Measurements from ENCODE around the gene USO1. TPM values are rescaled to one million over a fixed set of nuclear protein-coding genes. Genes with fewer than 3 reads are reported as not detected.
"Not testable (repeated sequence)": the region's sequence is repeated elsewhere in the genome, so short reads cannot be mapped to it uniquely, and the experiment has no call there.

The USO1 gene
- total RNA-seq, 1 experiment from 2014 or later: 136 TPM

- H3K27me3 ChIP-seq (ENCODE audit: control insufficient read depth, insufficient read depth, low read length): no peaks in the 10 kb centered on the region
- peaks cover 24% of the 10 kb centered on the region for H3K36me3 ChIP-seq (replicated peaks; ENCODE audit: control insufficient read depth, insufficient read depth, low read length)
- H3K4me3 ChIP-seq (ENCODE audit: insufficient read depth, low read depth, low read length): no peak overlapping the region
Measured at GRCh38 chr4:75771607-75772006, 47.2 kb downstream of the USO1 start.

DNA sequence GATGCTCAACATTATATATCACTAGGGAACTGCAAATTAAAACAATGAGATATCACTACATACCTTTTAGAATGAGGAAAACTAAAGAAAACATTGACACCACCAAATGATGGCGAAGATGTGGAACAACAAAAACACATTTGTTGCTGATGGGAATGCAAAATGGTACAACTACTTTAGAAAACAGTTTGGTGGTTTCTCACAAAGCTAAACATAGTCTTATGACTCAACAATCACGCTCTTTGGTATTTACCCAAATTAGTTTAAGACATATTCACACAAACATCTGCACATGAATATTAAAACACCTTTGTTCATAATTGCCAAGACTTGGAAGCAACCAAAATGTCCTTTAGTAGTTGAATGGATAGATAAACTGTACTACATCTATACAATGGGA, 53.2 kb downstream of the USO1 start:
- Histone ChIP-seq H3K27me3 (ENCODE audit: control insufficient read depth, insufficient read depth, low read length) (no peaks in the 10 kb centered on the region), H3K36me3 (replicated peaks; ENCODE audit: control insufficient read depth, insufficient read depth, low read length) (peaks cover 21% of the 10 kb centered on the region), H3K4me3 (ENCODE audit: insufficient read depth, low read depth, low read length) (no peak overlapping the region)
- no peak for DNase-seq

More at GRCh38 chr4:75771607-75772006, 47.2 kb downstream of the USO1 start:
- no peak for DNase-seq

DNA sequence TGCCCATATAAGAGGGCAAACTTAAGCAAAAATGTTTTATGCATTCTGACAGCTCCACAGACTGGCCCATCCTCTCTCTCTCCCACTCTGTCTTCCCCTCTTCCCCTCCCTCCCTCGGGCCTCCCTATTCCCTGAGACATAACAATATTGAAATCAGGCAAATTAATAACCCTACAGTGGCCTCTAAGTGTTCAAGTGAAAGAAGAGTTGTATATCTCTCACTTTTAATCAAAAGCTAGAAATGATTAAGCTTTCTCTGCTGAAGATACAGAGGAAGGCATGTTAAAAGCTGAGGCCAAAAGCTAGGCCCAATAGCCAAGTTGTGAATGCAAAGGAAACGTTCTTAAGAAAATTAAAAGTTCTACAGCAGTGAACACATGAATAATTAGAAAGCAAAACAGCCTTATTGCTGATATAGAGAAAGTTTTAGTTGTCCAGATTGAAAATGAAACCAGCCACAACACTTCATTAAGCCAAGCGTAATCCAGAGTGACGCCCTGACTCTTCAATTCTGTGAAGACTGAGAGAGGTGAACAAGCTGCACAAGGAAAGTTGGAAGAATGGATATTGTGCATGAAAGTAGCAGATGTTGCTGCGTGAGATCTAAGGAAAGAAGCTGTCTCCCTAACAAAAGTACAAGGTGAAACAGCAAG, 54.9 kb downstream of the USO1 start:
- Histone ChIP-seq H3K36me3 (replicated peaks; ENCODE audit: control insufficient read depth, insufficient read depth, low read length) (peaks cover 22% of the 10 kb centered on the region), H3K27me3 (ENCODE audit: control insufficient read depth, insufficient read depth, low read length) (no peaks in the 10 kb centered on the region), H3K4me3 (ENCODE audit: insufficient read depth, low read depth, low read length) (no peak overlapping the region)
- DNase-seq: no peak

GRCh38 chr4:75781305-75781704, 56.9 kb downstream of the USO1 start:
- no peak overlapping the region for H3K4me3 ChIP-seq (ENCODE audit: insufficient read depth, low read depth, low read length)
- H3K36me3 ChIP-seq (replicated peaks; ENCODE audit: control insufficient read depth, insufficient read depth, low read length): peaks cover 13% of the 10 kb centered on the region
- no peak for DNase-seq
- H3K27me3 ChIP-seq (ENCODE audit: control insufficient read depth, insufficient read depth, low read length): no peaks in the 10 kb centered on the region

DNA sequence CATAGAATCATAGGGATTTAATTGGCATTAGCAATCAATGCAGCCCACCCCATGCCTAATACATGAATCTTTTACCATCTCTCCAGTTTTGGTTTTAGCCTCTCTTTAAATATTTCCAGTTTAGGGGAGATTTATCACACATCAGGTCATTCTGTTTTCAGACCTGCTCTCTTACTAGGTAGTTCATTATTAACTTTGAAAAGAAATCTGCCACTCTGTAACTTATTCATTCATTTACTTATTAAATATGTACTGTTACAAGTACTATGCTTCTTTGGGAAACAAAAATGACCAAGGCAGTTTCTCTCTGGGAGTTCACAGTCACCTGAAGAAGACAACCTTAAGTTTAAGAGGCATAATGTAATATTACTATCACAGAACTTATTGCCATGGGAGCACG, 62.1 kb downstream of the USO1 start:
- Histone ChIP-seq H3K4me3 (ENCODE audit: insufficient read depth, low read depth, low read length) (no peak overlapping the region), H3K36me3 (replicated peaks; ENCODE audit: control insufficient read depth, insufficient read depth, low read length) (peaks cover 11% of the 10 kb centered on the region), H3K27me3 (ENCODE audit: control insufficient read depth, insufficient read depth, low read length) (no peaks in the 10 kb centered on the region)
- DNase-seq: no peak

DNA sequence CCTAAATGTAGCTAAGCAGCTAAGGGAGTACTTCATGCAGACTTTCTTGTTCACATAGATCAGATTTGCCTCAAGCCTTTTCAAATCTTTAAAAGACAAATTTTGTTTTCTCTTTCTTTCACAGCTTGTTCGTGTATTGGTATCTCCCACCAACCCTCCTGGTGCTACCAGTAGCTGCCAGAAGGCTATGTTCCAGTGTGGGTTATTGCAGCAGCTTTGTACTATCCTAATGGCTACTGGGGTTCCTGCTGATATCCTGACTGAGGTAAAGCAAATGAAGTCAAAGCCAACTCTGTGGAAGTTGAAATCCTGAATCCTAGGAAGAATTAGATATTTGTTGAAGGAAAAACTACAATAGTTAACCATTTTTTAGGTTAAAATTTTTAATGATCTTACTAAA, 62.6 kb downstream of the USO1 start:
- Histone ChIP-seq H3K36me3 (replicated peaks; ENCODE audit: control insufficient read depth, insufficient read depth, low read length) (peaks cover 13% of the 10 kb centered on the region), H3K27me3 (ENCODE audit: control insufficient read depth, insufficient read depth, low read length) (no peaks in the 10 kb centered on the region), H3K4me3 (ENCODE audit: insufficient read depth, low read depth, low read length) (no peak overlapping the region)
- DNase-seq: no peak

DNA sequence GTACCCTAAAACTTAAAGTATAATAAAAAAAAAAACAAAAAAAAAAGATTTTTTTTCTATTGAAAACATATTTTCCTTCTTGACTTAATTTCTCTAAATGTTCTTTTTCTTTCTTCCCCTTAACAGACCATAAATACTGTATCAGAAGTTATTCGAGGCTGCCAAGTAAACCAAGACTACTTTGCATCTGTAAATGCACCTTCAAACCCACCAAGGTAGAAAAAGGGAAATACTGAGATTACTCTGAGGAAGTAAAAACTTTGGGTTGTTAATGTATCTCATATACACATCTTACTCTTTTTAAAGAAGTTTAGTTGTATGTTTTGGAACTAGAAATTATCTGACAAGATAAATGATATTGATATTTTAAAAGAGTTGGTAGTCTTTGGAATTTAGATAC, 65.6 kb downstream of the USO1 start:
- peaks cover 7% of the 10 kb centered on the region for H3K36me3 ChIP-seq (replicated peaks; ENCODE audit: control insufficient read depth, insufficient read depth, low read length)
- no peak for DNase-seq
- no peaks in the 10 kb centered on the region for H3K27me3 ChIP-seq (ENCODE audit: control insufficient read depth, insufficient read depth, low read length)
- H3K4me3 ChIP-seq (ENCODE audit: insufficient read depth, low read depth, low read length): no peak overlapping the region

DNA sequence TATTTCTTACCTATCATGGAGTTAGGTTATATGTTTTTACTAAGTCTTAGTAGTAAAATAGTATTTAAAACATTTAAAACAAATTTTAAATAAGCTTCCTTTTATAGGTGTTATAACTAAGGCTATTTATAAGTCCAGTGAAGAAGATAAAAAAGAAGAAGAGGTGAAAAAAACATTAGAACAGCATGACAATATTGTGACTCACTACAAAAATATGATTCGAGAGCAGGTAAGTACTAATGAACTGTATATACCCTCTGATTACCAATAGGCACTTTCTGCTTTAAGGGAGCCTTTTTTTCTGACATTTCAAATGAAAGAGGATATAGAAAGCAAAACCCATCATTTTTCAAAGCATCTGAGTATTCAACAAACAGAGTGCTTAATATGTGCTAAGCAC, 76.6 kb downstream of the USO1 start:
- Histone ChIP-seq H3K36me3 (replicated peaks; ENCODE audit: control insufficient read depth, insufficient read depth, low read length) (peaks cover 19% of the 10 kb centered on the region), H3K27me3 (ENCODE audit: control insufficient read depth, insufficient read depth, low read length) (no peaks in the 10 kb centered on the region), H3K4me3 (ENCODE audit: insufficient read depth, low read depth, low read length) (no peak overlapping the region)
- no peak for DNase-seq

GRCh38 chr4:75806035-75806434, 81.7 kb downstream of the USO1 start:
- peaks cover 24% of the 10 kb centered on the region for H3K36me3 ChIP-seq (replicated peaks; ENCODE audit: control insufficient read depth, insufficient read depth, low read length)
- DNase-seq; H3K27me3 ChIP-seq (ENCODE audit: control insufficient read depth, insufficient read depth, low read length); H3K4me3 ChIP-seq (ENCODE audit: insufficient read depth, low read depth, low read length): not testable (repeated sequence)

GRCh38 chr4:75817901-75818300, 93.5 kb downstream of the USO1 start:
- Histone ChIP-seq H3K27me3 (ENCODE audit: control insufficient read depth, insufficient read depth, low read length) (no peaks in the 10 kb centered on the region), H3K36me3 (replicated peaks; ENCODE audit: control insufficient read depth, insufficient read depth, low read length) (peaks cover 13% of the 10 kb centered on the region), H3K4me3 (ENCODE audit: insufficient read depth, low read depth, low read length) (no peak overlapping the region)
- DNase-seq: no peak

DNA sequence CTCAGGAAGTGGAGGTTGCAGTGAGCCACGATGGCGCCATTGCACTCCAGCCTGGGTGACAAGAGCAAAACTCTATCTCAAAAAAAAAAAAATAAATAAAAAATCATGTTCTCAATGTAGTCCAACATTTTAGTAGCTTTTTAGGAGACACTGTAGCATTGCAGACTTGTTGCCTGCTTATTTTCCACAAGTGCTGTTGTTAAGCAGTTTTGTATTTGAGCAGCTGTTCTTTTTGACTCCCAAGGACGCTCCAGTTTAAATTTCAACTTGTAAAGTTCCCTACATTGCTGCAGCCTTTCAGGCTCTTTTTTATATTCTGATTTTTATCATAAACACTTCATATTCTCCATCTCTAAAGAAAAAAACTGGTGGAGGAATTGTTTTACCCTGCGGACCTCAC, 94.7 kb downstream of the USO1 start:
- H3K36me3 ChIP-seq (replicated peaks; ENCODE audit: control insufficient read depth, insufficient read depth, low read length): peaks cover 6% of the 10 kb centered on the region
- no peaks in the 10 kb centered on the region for H3K27me3 ChIP-seq (ENCODE audit: control insufficient read depth, insufficient read depth, low read length)
- DNase-seq: no peak
- H3K4me3 ChIP-seq (ENCODE audit: insufficient read depth, low read depth, low read length): no peak overlapping the region

DNA sequence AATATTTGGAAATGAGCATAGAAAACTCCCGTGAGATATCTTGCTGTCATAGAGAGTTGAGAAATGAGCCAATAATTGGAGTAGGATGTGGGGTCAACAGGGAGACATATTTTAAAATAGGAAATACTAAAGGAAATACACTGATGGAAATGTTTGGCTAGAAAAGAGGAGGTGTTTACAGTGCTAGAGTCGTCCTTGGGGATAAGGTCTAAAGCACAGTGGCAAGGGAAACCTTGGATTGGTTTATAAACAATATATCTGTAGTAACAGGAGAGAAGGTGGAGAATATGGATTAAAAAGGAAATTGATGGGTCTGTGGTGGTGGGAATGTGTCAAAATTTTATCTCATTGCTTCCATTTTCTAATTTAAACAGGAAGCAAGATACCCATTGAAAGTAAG, 95.8 kb downstream of the USO1 start:
- Histone ChIP-seq H3K36me3 (replicated peaks; ENCODE audit: control insufficient read depth, insufficient read depth, low read length) (no peaks in the 10 kb centered on the region; the same call in 1 of the 2 replicates), H3K27me3 (ENCODE audit: control insufficient read depth, insufficient read depth, low read length) (no peaks in the 10 kb centered on the region), H3K4me3 (ENCODE audit: insufficient read depth, low read depth, low read length) (no peak overlapping the region)
- no peak for DNase-seq

GRCh38 chr4:75820676-75821075, 96.3 kb downstream of the USO1 start:
- H3K27me3 ChIP-seq (ENCODE audit: control insufficient read depth, insufficient read depth, low read length): no peaks in the 10 kb centered on the region
- H3K36me3 ChIP-seq (replicated peaks; ENCODE audit: control insufficient read depth, insufficient read depth, low read length): no peaks in the 10 kb centered on the region; the same call in 1 of the 2 replicates
- DNase-seq: no peak
- H3K4me3 ChIP-seq (ENCODE audit: insufficient read depth, low read depth, low read length): no peak overlapping the region

DNA sequence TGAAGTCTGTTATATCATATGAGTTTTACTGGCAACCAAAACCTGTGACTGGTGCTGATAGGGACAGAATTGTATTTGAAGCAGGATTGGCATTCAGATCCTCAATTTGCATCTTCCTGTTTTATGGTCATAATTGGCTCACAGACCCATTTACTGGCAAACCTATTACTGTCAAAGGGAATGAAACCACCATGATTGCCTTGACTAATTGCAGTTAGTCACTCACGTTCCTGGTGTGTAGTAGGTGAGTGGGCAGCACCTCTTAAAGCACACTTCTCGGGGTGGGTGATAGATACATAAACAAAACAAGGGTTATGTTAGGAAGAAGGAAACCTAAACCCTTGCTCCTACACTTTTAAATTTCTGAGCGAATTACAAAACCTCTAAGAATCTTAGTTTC, 96.8 kb downstream of the USO1 start:
- DNase-seq: no peak
- Histone ChIP-seq H3K27me3 (ENCODE audit: control insufficient read depth, insufficient read depth, low read length) (no peaks in the 10 kb centered on the region), H3K4me3 (ENCODE audit: insufficient read depth, low read depth, low read length) (no peak overlapping the region), H3K36me3 (replicated peaks; ENCODE audit: control insufficient read depth, insufficient read depth, low read length) (no peaks in the 10 kb centered on the region; the same call in 1 of the 2 replicates)

- H3K4me3 ChIP-seq (ENCODE audit: insufficient read depth, low read depth, low read length): no peak overlapping the region
- no peak for DNase-seq
- H3K27me3 ChIP-seq (ENCODE audit: control insufficient read depth, insufficient read depth, low read length): no peaks in the 10 kb centered on the region
- no peaks in the 10 kb centered on the region for H3K36me3 ChIP-seq (replicated peaks; ENCODE audit: control insufficient read depth, insufficient read depth, low read length)
Measured at GRCh38 chr4:75821966-75822365, 97.6 kb downstream of the USO1 start.

GRCh38 chr4:75822416-75822815, 98.0 kb downstream of the USO1 start:
- Histone ChIP-seq H3K36me3 (replicated peaks; ENCODE audit: control insufficient read depth, insufficient read depth, low read length) (no peaks in the 10 kb centered on the region), H3K4me3 (ENCODE audit: insufficient read depth, low read depth, low read length) (no peak overlapping the region), H3K27me3 (ENCODE audit: control insufficient read depth, insufficient read depth, low read length) (no peaks in the 10 kb centered on the region)
- no peak for DNase-seq

Data from H7 (cell line).